ENCODE data around the gene RPL31. TPM values are rescaled to one million over a fixed set of nuclear protein-coding genes. Genes with fewer than 3 reads are reported as not detected.
"Not testable (repeated sequence)": the region's sequence is repeated elsewhere in the genome, so short reads cannot be mapped to it uniquely, and the experiment has no call there.

RPL31 gene
- polyA plus RNA-seq, 5 donors: 3,065 to 3,869 (median 3,592) TPM

- DNase-seq: no peak
Observed at GRCh38 chr2:101018934-101019333, 16.8 kb downstream of the RPL31 start.

- DNase-seq: no peak
Observed at GRCh38 chr2:101022221-101022620, 20.1 kb downstream of the RPL31 start.

- DNase-seq: no peak
Observed at GRCh38 chr2:101023327-101024107, 21.4 kb downstream of the RPL31 start.

GRCh38 chr2:101025561-101025960, 23.5 kb downstream of the RPL31 start:
- DNase-seq: no peak

- no peak for DNase-seq
Observed at GRCh38 chr2:101026253-101026701, 24.2 kb downstream of the RPL31 start.

GRCh38 chr2:101026923-101027469, 24.9 kb downstream of the RPL31 start:
- DNase-seq: no peak

GRCh38 chr2:101027852-101028251, 25.8 kb downstream of the RPL31 start:
- DNase-seq: no peak

- no peak for DNase-seq
Observed at GRCh38 chr2:101030866-101031554, 28.9 kb downstream of the RPL31 start.

- no peak for DNase-seq
Observed at GRCh38 chr2:101032084-101032776, 30.1 kb downstream of the RPL31 start.

- no peak for DNase-seq
Observed at GRCh38 chr2:101036562-101036961, 34.5 kb downstream of the RPL31 start.

GRCh38 chr2:101037161-101037755, 35.2 kb downstream of the RPL31 start:
- DNase-seq: no peak

GRCh38 chr2:101038455-101039255, 36.6 kb downstream of the RPL31 start:
- no peak for DNase-seq

GRCh38 chr2:101040072-101040471, 38.0 kb downstream of the RPL31 start:
- DNase-seq: no peak

- no peak for DNase-seq
Observed at GRCh38 chr2:101040761-101041160, 38.7 kb downstream of the RPL31 start.

GRCh38 chr2:101041413-101041812, 39.3 kb downstream of the RPL31 start:
- no peak for DNase-seq

- DNase-seq: no peak
Observed at GRCh38 chr2:101045330-101045729, 43.2 kb downstream of the RPL31 start.

- DNase-seq: no peak
Observed at GRCh38 chr2:101047075-101047766, 45.1 kb downstream of the RPL31 start.

GRCh38 chr2:101047774-101048173, 45.7 kb downstream of the RPL31 start:
- no peak for DNase-seq

GRCh38 chr2:101048756-101049155, 46.7 kb downstream of the RPL31 start:
- DNase-seq: no peak

GRCh38 chr2:101050886-101051285, 48.8 kb downstream of the RPL31 start:
- not testable (repeated sequence) for DNase-seq

Measured in right lung (tissue), 5 donors.